RWPE1 (cell line): ENCODE results near the gene KDM6B.

ENCODE experiments used
- CTCF ChIA-PET: fragments of 350-600 bp; sonication (Branson Sonifier 250); formaldehyde crosslinking; extraction: SDS; loops from one replicate; lab custom pipeline; 2021; lab: Yijun Ruan, JAX
- POLR2A ChIA-PET: fragments of 400-600 bp; formaldehyde crosslinking; extraction: SDS; loops from one replicate; lab custom pipeline; 2020; ENCODE audit warnings: antibody characterized with exemption; ENCODE audit not compliant: low non-redundant PET; lab: Yijun Ruan, JAX
- DNase-seq: peaks from one replicate; pipeline ENCODE4 v3.0.0; 2012; ENCODE audit warnings: low spot score
- H3K27ac ChIP-seq: fragments of 450-650 bp; 2 replicates; pipeline ENCODE4 v1.5.1; 2017
- CTCF ChIP-seq: fragments of 450-650 bp; conservative IDR thresholded peaks from 2 replicates; pipeline ENCODE4 v1.5.1; 2017; ENCODE audit warnings: low read depth, mild to moderate bottlenecking

KDM6B gene

DNA sequence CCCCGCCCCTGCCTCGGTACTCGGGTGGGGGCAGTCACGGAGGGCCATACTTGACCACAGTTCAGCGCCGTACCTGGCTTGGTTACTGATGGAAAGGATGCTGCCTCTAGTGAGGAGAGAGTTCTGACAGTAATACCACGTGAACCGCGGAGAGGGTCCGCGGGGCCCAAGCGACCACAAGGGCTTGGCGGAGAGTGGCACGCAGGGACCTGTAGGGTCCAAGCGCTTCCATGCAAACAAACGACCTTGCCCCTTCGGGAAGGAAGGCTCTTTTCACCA, 9.2 kb downstream of the KDM6B start:
- DNase-seq: no peak
- POLR2A ChIA-PET: interaction anchor here (1.2 to 1.5 kb wide), 2 partner anchors 8 to 14 kb away, joined by 3 to 5 read pairs; partner anchors contain the start of gene NAA38
- CTCF ChIA-PET: interaction anchor here (0.5 to 1.2 kb wide), 4 partner anchors 10 to 214 kb away, joined by 3 to 5 read pairs (median 4); partner anchors contain the start of gene TP53
- TF ChIP-seq CTCF: no peak
- H3K27ac ChIP-seq: peak overlapping the region; percentile 94

DNA sequence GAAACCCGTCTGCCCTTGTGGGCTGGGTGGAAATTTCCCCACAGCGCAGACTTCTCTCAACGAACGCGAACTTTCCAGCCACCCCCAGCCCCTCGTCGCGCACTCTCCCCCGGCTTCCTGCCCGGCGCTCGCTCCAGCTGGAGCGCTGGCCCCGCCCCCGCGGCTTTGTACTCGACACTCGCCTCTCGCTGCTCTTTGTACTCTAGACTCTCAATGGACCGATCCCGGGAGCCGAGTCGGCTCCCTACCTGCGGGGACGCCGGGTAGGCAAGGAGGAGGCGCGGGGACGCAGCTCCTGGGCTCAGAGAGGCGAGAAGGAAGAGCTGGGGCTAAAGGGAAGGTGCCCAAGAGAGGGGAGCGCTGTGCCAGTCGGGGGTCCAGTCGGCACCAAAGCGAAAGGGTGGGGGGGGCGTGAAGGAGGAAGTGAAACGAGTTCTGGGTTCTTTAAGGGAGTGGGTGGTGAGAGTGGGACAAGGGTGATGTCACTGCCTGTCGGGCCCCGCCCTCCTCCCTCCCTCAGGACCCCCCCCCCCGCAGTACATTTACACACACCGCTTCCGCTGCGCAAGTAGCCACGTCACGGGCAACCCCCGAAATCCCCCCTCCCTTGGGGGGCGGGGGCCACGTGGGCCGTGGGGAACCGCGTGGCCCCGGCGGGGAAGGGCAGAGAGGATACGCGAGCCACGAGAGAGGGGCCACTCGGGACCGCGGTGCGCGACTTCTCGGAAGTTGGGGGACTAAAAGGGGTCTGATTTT, 9.7 kb downstream of the KDM6B start:
- ChIA-PET CTCF (interaction anchor here (0.5 to 1.2 kb wide), 4 partner anchors 10 to 214 kb away, joined by 3 to 5 read pairs (median 4); partner anchors contain the start of gene TP53), POLR2A (interaction anchor here (1.2 to 1.9 kb wide), 3 partner anchors 7 to 13 kb away, joined by 3 to 6 read pairs (median 5); partner anchors contain the start of genes KDM6B and NAA38)
- TF ChIP-seq CTCF: no peak
- DNase-seq: peak; percentile 88
- peak overlapping the region; percentile 94 for H3K27ac ChIP-seq

- peak overlapping the region; percentile 94 for H3K27ac ChIP-seq
- peak; percentile 92 for DNase-seq
- CTCF ChIA-PET: interaction anchor here (1.3 kb wide), 1 partner anchor 9 kb away, joined by 10 read pairs; no protein-coding TSS in a partner anchor
Observed at GRCh38 chr17:7844292-7845154, 10.5 kb downstream of the KDM6B start.

DNA sequence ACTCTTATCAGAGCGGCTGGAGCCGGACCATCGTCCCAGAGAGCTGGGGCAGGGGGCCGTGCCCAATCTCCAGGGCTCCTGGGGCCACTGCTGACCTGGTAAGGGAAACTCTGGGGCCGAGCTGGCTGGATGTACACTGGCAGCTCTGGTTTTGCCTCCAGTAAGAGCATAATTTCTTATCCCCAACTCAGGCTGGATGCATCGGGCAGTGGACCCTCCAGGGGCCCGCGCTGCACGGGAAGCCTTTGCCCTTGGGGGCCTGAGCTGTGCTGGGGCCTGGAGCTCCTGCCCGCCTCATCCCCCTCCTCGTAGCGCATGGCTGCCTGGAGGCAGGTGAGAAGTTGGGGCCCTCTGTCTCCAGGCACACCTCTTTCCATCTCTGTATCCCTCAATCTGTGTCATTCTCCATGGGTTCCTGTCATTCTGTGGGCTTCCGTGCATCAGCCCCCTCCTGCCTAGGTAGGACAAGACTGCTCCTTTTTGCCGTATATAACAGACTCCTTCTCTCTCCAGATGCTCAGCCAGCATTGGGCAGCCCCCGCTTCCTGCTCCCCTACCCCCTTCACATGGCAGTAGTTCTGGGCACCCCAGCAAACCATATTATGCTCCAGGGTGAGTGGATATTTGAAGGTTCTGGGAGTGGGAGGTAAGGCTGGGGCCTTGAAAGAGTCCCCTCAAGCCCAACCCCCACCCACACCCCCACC, 11.5 kb downstream of the KDM6B start:
- ChIA-PET POLR2A (interaction anchor here (1.9 kb wide), 1 partner anchor 11 kb away, joined by 6 read pairs; the partner anchor contains the start of gene KDM6B), CTCF (interaction anchor here (0.6 to 1.3 kb wide), 2 partner anchors 10 to 38 kb away, joined by 3 to 10 read pairs; no protein-coding TSS in a partner anchor)
- DNase-seq: no peak
- TF ChIP-seq CTCF: no peak
- peak overlapping the region; percentile 94 for H3K27ac ChIP-seq

More at GRCh38 chr17:7844292-7845154, 10.5 kb downstream of the KDM6B start:
- POLR2A ChIA-PET: interaction anchor here (0.8 to 1.9 kb wide), 3 partner anchors 10 to 20 kb away, joined by 3 to 6 read pairs (median 4); partner anchors contain the start of genes KDM6B and NAA38
- no peak for TF ChIP-seq CTCF

GRCh38 chr17:7846063-7846735, 12.2 kb downstream of the KDM6B start:
- DNase-seq: no peak
- ChIA-PET POLR2A (no interaction called here), CTCF (interaction anchor here (0.6 kb wide), 1 partner anchor 38 kb away, joined by 3 read pairs; no protein-coding TSS in a partner anchor)
- TF ChIP-seq CTCF: no peak
- peak overlapping the region; percentile 94 for H3K27ac ChIP-seq
